GM18517 (cell line): ENCODE results near the gene IVD.
A peak's percentile ranks its signal among the peaks of the same experiment; 100 is the strongest.

ENCODE experiments used
- ATAC-seq: cut with Tn5 transposase; IDR thresholded peaks from one replicate; pipeline ENCODE4 v1.9.1; 2021; ENCODE audit warnings: mild to moderate bottlenecking, moderate library complexity; ENCODE audit not compliant: unreplicated experiment

IVD gene

GRCh38 chr15:40372981-40373380 lies 32.6 kb upstream of the IVD start:
- ATAC-seq, result no peak

- no peak for ATAC-seq
Measured at GRCh38 chr15:40377606-40378005, 28.0 kb upstream of the IVD start.

- ATAC-seq, result no peak
Measured at GRCh38 chr15:40379374-40379773, 26.2 kb upstream of the IVD start.

GRCh38 chr15:40379853-40380252 lies 25.7 kb upstream of the IVD start:
- no peak for ATAC-seq

DNA sequence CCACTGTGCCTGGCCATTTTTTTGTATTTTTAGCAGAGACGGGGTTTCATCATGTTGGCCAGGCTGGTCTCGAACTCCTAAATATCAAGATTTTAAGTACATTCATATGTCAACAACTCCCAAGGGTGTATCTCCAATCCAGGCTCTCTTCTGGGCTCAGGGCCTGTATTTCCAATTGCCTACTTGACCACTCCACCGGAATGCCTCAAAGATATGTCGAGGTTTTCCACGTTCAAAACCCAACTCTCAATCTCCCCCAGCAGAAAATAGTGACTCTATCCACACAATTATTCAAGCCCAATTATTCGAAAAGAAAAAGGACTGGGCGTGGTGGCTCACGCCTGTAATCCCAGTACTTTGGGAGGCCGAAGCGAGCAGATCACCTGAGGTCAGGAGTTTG lies 25.0 kb upstream of the IVD start:
- ATAC-seq, result no peak

- ATAC-seq, result no peak
Measured at GRCh38 chr15:40381818-40382529, 23.6 kb upstream of the IVD start.

GRCh38 chr15:40382580-40383456 lies 22.8 kb upstream of the IVD start, which contains the start of gene KNSTRN:
KNSTRN (plus strand) TSS chr15:40382721; CDS start chr15:40382836, 115 bp downstream.
- ATAC-seq, result peak; percentile 91

DNA sequence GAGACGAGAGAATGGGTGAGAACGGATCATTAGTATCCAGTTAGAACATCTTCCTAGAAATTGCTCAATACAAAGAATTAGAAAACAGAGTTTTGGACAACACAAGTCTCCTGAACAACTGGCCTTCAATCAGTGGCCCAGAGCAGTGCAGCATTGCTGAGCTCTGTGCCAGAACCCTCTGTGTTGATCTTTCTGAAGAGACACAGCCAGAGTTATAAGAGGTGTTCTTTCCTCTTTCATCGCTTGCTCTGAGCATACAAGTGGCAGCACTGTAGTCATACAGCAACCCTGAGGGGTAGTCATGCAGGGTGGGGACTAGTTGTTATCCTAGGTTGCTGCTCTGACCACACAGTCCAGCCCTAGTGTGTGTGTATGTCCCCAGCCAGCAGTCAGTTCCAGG lies 19.1 kb upstream of the IVD start:
- ATAC-seq, result no peak

GRCh38 chr15:40388941-40389823 lies 16.4 kb upstream of the IVD start:
- no peak for ATAC-seq

DNA sequence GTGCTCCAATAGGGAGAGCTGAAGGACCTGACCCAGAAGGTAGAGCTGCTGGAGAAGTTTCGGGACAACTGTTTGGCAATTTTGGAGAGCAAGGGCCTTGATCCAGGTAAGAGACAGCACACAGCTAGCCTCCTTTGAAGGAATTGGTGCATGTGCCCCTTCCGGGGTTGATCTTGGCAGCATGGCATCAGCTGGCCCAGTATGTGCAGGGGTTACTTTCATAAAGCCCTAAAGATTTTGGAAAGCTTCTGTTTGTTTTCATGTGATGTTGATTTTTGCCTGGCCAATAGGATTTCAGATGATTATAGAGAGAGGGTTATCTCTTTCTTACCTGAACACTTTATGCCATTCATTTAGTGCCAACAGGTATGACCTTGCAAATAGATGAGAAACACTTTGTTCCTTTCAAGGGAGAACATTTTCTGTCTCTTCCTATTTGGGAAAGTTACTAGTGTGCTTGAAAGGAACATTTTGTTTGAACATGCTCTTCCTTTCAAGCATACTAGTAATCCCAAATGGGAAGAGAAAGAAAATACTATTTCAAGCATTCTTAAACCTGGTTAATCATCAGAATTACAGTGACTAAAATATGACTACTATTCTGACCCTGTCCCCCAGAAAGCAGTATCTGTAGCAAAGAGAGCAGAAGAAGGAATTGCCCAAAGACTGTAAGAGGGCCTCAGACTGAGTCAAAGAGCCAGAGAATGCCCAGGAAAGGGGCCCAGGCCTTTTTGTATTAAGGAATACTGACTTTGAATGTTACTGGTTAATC lies 15.6 kb upstream of the IVD start:
- no peak for ATAC-seq

DNA sequence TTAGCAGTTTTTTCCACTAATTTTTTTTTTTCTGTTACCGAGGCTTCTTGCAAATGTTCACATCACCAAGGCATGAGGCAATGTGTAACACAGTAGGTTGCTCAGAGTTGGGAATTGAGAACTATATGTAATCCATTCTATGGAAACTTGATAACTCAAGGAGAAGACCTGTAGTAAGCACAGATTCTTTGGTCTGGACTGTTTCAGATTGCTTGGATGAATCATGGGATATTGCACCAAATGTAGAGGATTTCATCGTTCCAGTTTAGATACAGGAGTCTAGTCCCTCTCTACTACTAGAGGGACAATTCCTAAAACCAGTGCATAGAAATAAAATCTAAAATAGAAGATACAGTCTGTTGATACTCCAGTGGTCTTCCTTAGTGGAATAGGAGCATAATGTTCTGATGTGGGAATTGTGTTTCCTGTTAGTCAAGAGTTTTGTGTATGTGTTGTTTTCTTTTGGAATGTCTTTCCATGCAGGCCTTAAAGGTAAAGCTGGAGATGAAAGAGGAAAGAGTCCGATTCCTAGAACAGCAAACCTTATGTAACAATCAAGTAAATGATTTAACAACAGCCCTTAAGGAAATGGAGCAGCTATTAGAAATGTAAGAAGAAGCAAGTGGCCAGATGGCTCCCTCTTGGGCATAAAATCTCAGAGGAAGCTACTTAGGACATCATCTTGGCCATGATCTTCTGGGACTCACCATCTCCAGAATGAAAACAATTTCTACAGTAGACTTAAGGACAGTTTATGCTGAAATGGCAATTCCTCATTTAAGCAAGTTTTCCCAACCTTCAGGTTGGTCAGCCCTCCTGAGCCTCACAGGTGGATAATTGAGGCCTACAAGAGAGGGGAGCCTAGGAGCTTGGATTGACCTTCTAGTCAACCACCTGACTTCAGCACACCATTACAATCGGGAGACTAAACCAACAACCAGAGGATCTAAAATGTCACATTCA lies 12.3 kb upstream of the IVD start:
- ATAC-seq, result no peak

DNA sequence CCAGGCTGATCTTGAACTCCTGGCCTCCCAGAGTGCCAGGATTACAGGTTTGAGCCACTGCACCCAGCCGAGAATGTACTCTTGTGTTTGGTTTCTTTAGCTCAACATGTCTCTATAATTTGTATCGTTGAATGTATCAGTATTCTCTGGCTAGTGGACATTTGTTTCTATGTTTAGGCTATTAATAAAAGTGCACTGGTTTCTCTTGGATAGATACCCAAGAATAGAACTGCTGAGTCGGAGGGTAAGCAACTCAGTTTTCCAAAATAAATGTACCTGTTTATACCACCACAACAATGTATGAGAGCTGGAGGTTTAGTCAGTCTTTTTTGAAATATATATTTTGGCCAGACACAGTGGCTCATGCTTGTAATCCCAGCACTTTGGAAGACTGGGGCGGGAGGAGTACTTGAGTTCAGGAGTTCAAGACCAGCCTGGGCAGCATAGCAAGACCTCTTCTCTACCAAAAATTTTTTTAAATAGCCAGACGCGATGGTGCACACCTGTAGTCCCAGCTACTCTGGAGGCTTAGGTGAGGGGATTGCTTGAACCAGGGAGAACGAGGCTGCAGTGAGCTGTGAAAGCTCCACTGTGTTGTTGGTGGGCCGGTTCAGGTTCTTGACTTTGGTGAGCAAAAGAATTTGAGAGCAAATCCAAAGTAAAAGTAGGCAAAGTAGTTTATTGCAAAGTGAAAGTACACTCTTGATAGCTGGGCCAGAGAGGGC lies 7.7 kb upstream of the IVD start:
- ATAC-seq, result no peak

- ATAC-seq, result peak; percentile 83
Measured at GRCh38 chr15:40398413-40398873, 7.2 kb upstream of the IVD start.

- no peak for ATAC-seq
Measured at GRCh38 chr15:40399370-40399769, 6.2 kb upstream of the IVD start.

DNA sequence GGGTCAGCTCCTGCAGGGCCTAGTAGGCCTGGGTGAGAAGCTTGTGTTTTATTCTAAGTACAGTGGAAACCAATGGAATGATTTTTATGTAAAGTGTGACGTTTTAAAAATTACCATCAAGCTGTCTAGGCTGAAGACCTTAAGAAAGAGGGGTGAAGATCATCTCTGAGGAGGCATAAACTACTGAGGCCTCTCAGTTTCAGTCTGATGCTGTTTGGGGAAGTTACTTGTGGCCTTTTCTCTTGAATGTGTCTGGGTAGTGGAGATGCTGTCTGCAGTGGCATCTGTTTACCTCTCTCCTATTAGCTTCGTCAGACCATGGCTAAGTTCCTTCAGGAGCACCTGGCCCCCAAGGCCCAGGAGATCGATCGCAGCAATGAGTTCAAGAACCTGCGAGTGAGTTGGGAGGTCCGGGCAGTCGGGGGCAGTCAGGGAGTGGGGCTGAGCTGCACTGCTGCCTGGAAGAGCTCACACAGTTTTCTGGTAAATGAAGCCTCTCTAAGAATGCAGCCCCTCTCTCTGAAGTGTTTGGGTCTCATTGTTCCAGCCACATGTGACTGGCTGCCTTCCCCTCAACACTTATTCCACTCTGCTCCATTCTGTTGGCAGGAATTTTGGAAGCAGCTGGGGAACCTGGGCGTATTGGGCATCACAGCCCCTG lies 1.9 kb downstream of the IVD start:
- peak; percentile 62 for ATAC-seq

DNA sequence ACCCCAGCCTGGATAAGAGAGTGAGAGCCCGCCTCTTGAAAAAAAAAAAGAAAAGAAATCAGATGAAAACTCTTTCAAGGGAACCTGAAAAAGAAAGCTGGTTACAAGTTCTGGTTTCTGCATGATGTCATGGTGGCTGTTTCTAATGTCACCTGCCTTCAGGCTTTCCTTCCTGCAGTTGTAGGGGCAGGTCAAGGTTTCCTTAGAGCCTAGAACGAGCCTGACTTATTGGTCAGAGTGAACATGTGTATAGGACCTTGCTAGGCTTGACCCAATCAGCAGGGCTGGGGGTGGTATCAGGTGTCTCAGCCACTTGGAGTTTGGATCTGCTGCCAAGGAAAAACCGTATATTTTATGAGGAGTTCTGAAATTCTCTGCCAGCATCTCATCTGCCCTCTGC lies 3.8 kb downstream of the IVD start:
- no peak for ATAC-seq

GRCh38 chr15:40410476-40410875 lies 4.9 kb downstream of the IVD start:
- ATAC-seq, result no peak
